SK-N-SH treated with all-trans-retinoic acid at 6 μM for 48 hours (cell line): ENCODE measurements around the gene CADM1.

ENCODE experiments used
- ESRRG ChIP-seq: fragments of 250-450 bp; sonication (Bioruptor Pico); IDR thresholded peaks from 2 replicates; pipeline ENCODE4 v1.6.1; 2021; ENCODE audit warnings: mild to moderate bottlenecking
- RARB ChIP-seq: fragments of 250-450 bp; sonication (Bioruptor Pico); IDR thresholded peaks from 2 replicates; pipeline ENCODE4 v1.8.0; 2021; ENCODE audit warnings: mild to moderate bottlenecking, moderate library complexity
- TOX ChIP-seq: fragments of 250-450 bp; sonication (Bioruptor Pico); IDR thresholded peaks from 2 replicates; pipeline ENCODE4 v1.8.0; 2021; ENCODE audit warnings: mild to moderate bottlenecking, moderate library complexity, borderline replicate concordance
- ZC3H10 ChIP-seq: fragments of 250-450 bp; sonication (Bioruptor Pico); IDR thresholded peaks from 2 replicates; pipeline ENCODE4 v1.5.1; 2021; ENCODE audit warnings: mild to moderate bottlenecking, moderate library complexity
- ZNF8 ChIP-seq: fragments of 450-650 bp; formaldehyde crosslinking; IDR thresholded peaks from 2 replicates; pipeline ENCODE4 v1.5.0; 2020; ENCODE audit warnings: mild to moderate bottlenecking, moderate library complexity

DNA sequence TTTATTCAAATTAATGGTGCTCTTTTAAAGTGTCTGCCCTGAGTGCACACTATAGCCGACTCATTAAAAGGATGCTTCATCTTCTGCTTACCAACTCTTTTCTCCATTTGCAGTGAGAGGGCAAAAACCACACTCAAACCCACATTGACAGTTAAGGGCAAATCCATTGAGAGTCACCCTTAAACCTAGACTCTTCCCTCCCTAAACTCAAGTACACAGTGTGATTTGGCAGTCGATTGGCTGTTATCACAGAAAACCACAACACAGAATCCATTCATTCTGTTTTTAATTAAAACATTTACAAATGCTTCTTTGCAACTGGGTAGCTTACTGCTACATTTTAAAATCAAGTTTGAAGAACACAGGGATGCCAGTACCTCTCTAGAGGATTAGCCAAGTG, 120.0 kb downstream of the CADM1 start:
- TF ChIP-seq TOX (CRISPR knock-in tag) (no peak), ESRRG (CRISPR knock-in tag) (no peak), RARB (CRISPR knock-in tag) (no peak), ZNF8 (no peak), ZC3H10 (no peak)
